Globus pallidus (tissue), 1 donor: ENCODE results near the gene RCL1.

Experiments
- DNase-seq: peaks from one replicate; pipeline ENCODE4 v3.0.0-alpha.2; 2015; ENCODE audit warnings: low spot score

RCL1 gene

DNA sequence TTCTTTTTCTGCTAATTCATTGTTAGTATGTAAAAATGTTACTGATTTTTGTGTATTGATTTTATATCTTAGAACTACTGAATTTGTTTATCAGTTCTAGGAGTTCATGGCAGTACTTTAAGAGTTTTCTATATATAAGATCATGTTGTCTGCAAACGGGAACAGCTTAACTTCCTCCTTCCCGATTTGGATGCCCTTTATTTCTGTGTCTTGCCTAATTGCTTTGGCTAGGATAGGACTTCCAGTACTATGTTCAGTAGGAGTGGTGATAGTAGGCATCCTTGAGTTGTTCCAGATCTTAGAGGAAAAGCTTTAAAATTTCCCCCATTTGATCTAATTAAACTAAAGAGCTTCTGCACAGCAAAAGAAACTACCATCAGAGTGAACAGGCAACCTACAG lies 20.1 kb downstream of the RCL1 start:
- no peak for DNase-seq

DNA sequence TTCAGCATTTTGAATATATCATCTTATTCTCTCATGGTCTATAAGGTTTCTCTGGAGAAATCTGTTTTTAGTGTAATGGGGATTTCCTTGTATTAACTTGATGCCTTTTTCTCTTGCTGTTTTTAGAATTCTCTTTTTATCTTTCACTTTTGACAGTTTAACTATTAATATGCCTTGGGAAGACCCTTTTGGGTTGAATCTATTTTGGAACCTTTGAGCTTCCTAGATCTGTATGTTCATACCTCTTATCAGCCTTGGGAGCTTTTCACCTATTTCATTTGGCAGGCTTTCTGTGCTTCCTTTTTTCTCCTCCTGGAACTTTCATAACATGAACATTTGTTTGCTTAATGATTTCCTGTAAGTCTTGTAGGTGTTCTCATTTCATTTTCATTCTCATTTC lies 22.2 kb downstream of the RCL1 start:
- no peak for DNase-seq

DNA sequence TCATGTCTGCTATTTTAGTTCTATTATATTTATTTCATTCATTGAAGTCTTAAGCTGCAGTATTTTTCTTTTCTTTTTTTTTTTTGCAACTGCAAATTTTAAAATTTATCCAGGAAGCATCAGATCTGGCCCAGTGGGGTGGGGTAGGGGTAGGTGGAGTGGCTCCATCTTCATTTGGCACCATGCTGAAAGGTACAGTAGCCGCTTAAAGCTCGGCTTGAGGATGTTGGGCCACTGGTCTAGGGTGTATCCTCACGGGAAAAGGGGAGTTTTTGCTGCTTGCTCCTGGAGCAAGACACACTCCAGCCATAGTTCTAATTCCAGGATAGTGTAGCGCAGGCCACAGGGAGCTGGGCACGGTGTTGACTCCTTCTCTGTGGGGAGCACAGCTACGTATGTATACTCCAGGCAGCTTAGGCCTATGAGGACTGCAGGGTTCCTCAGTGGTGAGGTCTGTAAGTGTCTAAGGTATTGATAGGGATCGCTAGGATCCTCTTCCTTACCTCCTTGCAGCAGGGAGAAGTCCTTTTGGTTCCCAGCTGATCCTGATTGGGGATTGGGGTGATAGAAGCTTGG lies 22.7 kb downstream of the RCL1 start:
- DNase-seq: no peak

- DNase-seq: no peak
Observed at GRCh38 chr9:4820168-4820567, 27.4 kb downstream of the RCL1 start.

GRCh38 chr9:4821133-4821532 lies 28.4 kb downstream of the RCL1 start:
- no peak for DNase-seq

DNA sequence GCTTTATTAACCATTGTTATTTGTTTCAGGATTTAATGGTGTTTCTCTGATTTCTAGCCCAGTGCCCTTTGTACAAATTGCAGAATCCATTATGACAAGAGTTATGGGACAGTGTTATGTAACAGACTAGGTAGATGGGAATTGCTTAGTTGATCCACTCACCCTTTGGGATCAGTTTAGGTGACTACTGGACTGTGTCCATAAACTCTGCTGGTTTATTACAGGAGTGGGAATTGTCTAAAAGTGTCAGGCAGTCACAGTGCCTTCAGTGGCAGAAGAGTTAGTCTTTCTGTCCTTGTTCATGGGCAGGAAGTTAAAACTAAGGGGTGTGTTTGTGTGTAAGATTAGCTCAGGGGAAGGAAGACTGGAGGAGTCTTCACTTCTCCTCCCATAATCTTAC lies 29.3 kb downstream of the RCL1 start:
- DNase-seq: no peak

- no peak for DNase-seq
Observed at GRCh38 chr9:4826417-4827166, 33.8 kb downstream of the RCL1 start.

DNA sequence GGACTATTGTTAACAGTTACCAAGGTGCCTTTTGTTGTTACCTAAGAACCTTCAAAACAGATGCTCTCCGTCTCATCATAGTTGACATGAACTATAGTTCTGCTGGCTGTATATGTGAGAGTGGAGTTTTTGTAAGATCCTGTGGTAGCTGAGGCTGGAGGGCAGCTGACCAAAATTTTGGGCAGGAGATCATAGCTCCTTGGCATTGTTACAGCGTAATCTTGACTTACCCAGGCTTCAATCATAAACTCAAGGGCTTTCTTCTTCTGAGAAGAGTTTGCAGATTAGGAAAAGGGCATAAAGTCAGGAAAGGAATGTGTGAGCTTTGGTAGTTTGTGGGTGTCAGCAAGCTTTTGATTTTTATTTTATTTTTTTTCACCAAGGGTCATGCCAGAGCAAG lies 34.5 kb downstream of the RCL1 start:
- no peak for DNase-seq

- DNase-seq: no peak
Observed at GRCh38 chr9:4828761-4829160, 36.0 kb downstream of the RCL1 start.

- DNase-seq: no peak
Observed at GRCh38 chr9:4829969-4830368, 37.2 kb downstream of the RCL1 start.

GRCh38 chr9:4830699-4831098 lies 38.0 kb downstream of the RCL1 start:
- DNase-seq: no peak

GRCh38 chr9:4831119-4831518 lies 38.4 kb downstream of the RCL1 start:
- DNase-seq: no peak

DNA sequence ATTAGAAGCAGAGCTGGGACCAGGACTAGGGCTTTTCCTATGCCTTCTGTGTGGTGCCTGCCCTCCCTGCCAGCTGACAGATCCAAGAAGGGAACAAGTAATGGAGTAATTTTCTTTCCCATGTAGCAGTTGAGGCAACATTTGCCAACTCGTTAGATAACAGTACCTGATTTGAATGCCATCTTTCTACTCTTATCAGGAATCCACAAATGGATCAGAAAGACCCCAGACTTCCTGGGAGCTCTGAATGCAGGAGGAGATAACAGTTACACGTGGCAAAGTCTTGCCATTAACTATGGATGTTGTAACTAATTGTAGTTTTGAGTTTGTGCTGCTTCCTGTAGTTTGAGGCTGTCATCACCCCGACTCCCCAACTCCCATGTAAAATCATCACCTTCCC lies 39.2 kb downstream of the RCL1 start:
- DNase-seq: no peak

DNA sequence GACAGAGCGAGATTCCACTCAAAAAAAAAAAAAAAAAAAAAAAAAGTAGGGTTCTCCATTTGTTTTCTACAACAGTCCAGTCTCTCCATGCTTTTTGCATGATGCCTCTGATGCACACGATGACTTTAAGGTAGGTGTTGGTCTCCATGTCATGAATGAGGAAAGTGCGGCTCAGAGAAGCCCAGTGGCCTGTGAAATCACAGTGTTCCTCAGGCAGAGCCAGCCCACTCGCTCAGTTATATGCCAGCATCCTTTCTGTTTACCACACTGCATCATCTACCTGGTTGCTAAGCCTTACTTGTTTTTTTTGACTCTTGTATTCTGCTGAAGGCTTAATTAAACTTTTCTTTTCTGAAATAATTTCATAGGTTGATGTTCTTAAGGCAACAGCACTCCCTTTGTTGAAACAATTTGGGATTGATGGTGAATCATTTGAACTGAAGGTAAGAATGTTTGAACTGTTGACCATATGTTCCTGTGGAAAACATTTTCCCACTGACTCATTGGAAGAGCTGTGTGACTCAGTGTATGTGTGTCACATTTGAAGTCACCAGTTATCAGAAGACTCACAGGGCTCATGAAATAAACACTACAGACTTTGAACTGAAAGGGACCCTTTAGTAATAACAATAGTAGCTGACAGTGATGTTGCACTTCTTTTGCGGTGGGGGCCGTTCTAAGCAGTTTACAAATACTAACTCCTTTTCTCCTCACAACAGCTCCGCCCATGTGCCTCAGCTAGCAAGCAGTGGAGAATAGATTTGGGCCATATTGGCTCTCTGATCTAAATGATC lies 40.2 kb downstream of the RCL1 start:
- DNase-seq: no peak

DNA sequence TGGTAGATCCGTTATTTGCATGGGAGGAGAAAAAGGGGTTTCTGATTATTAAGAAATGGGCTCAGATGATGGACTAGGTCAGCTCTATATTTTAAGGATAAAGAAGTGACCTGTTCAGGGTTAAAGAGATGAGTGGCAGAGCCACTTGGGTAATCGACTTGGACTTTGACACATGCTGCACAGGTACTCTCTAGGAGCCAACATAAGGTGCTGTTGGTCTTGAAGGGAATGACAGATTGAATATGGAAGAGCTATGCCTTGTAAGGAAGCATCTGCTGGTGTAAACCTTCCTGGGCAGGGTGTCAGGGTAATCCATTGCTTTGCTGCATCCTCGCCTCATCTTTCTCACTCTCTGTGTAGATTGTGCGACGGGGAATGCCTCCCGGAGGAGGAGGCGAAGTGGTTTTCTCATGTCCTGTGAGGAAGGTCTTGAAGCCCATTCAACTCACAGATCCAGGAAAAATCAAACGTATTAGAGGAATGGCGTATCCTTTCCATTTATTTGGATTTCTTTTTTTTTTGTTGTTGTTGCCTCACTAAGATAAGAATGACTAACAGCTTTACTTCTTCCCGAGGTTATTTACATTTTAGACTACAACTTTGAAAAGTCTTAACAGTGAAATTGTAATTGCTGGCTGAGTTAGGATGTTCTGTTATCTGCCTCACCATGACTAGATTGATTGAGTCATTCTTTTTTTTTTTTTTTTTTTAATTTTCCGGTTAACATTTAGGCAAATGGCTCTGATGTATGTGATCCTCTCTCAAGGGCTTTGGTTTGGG lies 41.2 kb downstream of the RCL1 start:
- DNase-seq: no peak

GRCh38 chr9:4836676-4837075 lies 43.9 kb downstream of the RCL1 start:
- no peak for DNase-seq

DNA sequence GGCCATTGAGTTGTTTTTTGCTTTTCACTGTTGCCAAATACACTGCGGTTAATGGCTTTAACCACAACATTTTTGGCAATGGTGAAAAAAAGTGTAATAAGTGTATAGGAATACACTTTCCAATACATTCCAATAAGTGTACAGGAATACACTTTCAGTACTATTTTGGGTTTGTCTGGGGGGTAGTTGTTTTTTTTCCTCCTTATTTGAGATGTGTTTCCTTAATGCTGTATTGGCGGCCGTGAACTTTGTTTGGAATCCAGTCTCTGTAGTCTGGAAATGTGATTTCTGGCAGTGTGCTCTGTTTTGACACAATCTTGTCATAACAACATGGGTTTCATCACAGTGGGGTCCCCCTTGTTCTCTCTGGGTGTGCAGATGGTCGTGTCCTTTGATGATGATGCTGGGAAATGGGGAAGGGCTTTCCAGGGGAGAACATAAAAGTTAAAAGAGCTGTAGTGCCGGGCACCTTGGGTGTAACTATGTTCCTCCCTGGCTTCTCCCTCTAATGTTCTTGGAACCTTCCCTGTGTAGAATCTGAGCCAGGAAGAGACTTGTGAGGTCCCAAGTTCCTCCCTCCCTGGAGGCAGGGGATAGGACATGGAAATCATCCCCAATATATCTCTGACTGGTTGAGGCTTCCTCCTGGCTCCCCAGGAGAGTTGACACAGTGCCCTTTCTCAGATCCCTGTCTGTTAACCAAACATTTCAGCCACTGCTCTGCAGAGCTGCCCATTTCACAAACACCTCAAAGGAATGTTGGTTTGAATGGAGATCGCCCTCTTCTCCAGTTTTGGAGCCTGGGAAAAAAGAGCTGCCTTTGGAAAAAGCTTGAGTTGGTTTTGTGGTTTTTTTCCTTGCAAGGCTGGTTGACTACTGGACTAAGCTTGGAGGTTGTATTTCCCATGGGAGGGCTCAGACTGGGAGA lies 44.8 kb downstream of the RCL1 start:
- peak; percentile 14 for DNase-seq

DNA sequence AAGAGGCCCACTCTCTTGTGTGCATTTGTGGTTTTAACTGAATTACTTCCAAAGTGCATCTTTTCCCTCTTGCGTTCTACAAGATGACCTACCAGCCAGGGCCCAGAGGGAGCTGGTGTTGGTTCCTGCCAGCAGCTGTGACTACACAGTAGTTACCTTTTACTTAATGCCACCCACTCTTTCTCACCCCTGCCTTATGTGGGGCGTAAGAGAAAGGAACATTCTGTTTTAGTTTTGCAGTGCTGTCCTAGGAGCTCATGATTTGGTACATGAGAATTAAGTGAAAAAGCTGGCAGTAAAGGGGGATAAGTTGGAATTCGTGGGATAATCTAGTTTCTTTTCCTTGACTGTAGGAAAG lies 45.4 kb downstream of the RCL1 start:
- DNase-seq: no peak

GRCh38 chr9:4839470-4839912 lies 46.7 kb downstream of the RCL1 start:
- DNase-seq: no peak

DNA sequence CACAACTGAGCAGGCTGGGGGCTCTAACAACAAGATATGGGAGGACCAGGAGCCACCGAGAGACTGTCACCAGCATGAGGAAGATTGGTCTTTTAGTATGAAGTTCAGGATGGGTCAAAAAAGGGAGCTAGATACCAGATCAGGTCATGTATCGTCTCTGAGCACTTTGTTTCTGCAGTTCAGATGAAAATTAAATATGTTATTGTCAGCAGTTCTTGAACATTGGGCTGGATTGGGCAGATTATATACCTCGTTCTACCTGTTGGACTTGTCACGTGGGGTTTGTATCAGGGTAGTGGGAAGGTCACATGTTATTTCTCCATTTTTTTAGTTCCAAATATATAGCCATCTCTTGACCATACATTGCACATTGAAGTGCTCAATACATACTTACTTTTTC lies 47.3 kb downstream of the RCL1 start:
- DNase-seq: no peak

DNA sequence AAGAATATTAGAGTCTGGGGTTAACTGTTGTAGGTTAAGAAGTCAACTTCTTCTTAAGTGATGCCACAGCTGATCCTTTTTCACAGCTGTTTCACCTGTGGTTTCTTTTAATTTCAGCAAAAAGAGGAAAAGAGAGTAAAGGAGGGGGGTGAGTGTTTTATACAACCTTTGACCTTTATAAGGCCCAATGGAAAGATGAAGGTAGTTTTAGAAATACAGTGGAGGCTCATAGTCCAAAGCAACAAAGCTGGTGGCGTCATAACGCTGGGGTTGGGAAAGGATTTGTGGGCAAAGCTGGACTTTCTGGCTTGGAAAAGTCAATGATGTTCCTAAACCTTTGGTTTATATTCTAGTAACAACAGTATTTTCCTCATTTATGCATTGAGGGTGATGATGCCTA lies 49.5 kb downstream of the RCL1 start:
- no peak for DNase-seq
